HG03175 (cell line): Measurements from ENCODE around the gene CACNA2D3.

ENCODE experiments used
- ATAC-seq: cut with Tn5 transposase; IDR thresholded peaks from one replicate; pipeline ENCODE4 v1.9.1; 2021; ENCODE audit warnings: mild to moderate bottlenecking, moderate library complexity; ENCODE audit not compliant: unreplicated experiment

Gene CACNA2D3

GRCh38 chr3:55012091-55012490 lies 889.7 kb downstream of the CACNA2D3 start:
- no peak for ATAC-seq

- ATAC-seq = no peak
Observed at GRCh38 chr3:55013145-55013925, 891.0 kb downstream of the CACNA2D3 start.

- ATAC-seq = no peak
Observed at GRCh38 chr3:55014081-55014480, 891.7 kb downstream of the CACNA2D3 start.

- no peak for ATAC-seq
Observed at GRCh38 chr3:55014906-55015305, 892.6 kb downstream of the CACNA2D3 start.

GRCh38 chr3:55017876-55018275 lies 895.5 kb downstream of the CACNA2D3 start:
- ATAC-seq = no peak

GRCh38 chr3:55030938-55031337 lies 908.6 kb downstream of the CACNA2D3 start:
- ATAC-seq = no peak

- no peak for ATAC-seq
Observed at GRCh38 chr3:55036883-55037577, 914.7 kb downstream of the CACNA2D3 start.

GRCh38 chr3:55042591-55042990 lies 920.2 kb downstream of the CACNA2D3 start:
- ATAC-seq = no peak

- ATAC-seq = no peak
Observed at GRCh38 chr3:55044486-55044885, 922.1 kb downstream of the CACNA2D3 start.

GRCh38 chr3:55059027-55059629 lies 936.8 kb downstream of the CACNA2D3 start:
- no peak for ATAC-seq

GRCh38 chr3:55060896-55061719 lies 938.8 kb downstream of the CACNA2D3 start:
- ATAC-seq = no peak

GRCh38 chr3:55061720-55062034 lies 939.3 kb downstream of the CACNA2D3 start:
- ATAC-seq = no peak

- no peak for ATAC-seq
Observed at GRCh38 chr3:55064164-55064563, 941.8 kb downstream of the CACNA2D3 start.

GRCh38 chr3:55065331-55065730 lies 943.0 kb downstream of the CACNA2D3 start:
- no peak for ATAC-seq

- no peak for ATAC-seq
Observed at GRCh38 chr3:55066551-55067047, 944.2 kb downstream of the CACNA2D3 start.

GRCh38 chr3:55069950-55070349 lies 947.6 kb downstream of the CACNA2D3 start:
- no peak for ATAC-seq

- ATAC-seq = no peak
Observed at GRCh38 chr3:55074796-55075195, 952.4 kb downstream of the CACNA2D3 start.

GRCh38 chr3:55075846-55076245 lies 953.5 kb downstream of the CACNA2D3 start:
- no peak for ATAC-seq

- ATAC-seq = no peak
Observed at GRCh38 chr3:55077726-55078125, 955.4 kb downstream of the CACNA2D3 start.

- no peak for ATAC-seq
Observed at GRCh38 chr3:55078876-55079275, 956.5 kb downstream of the CACNA2D3 start.

- ATAC-seq = no peak
Observed at GRCh38 chr3:55085231-55085630, 962.9 kb downstream of the CACNA2D3 start.
